Measurements from ENCODE around the gene BHMT. TPM values are rescaled to one million over a fixed set of nuclear protein-coding genes. Genes with fewer than 3 reads are reported as not detected.

The BHMT gene
- total RNA-seq, 2 experiments from 2014 or later = not detected

DNA sequence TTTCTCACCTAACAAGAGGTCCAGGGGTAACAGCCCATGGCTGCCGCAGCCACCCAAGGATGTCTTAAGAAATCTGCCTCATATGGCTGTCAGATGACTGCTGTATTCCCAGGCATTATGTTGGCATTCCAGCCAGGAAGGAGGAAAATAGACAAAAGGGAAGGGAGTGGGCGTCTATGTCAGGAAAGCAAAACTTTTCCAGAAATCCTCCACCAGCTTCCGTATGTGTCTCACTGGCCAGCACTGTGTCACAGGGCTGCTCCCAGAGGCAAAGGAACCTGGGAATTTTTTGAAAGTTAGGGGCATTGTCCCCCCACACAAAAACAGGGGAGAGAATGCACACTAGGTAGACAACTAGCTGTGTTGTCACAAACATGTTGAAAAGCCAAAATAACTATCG is 34.8 kb upstream of the BHMT start:
- DNase-seq = no peak
- Histone ChIP-seq H3K4me3 (ENCODE audit: low read length) (no peak overlapping the region), H3K36me3 (ENCODE audit: insufficient read depth, low read length) (no peaks in the 10 kb centered on the region), H3K4me1 (ENCODE audit: insufficient read depth, low read length) (no peaks in the 10 kb centered on the region), H3K27ac (ENCODE audit: low read depth in 1 of 2, low read length in 2 of 2) (no peak overlapping the region), H3K27me3 (ENCODE audit: control insufficient read depth in 1 of 2, insufficient read depth in 2 of 2, low read length in 2 of 2) (no peaks in the 10 kb centered on the region), H3K9me3 (ENCODE audit: control insufficient read depth in 1 of 2, insufficient read depth in 1 of 2, low read length in 2 of 2) (no peaks in the 10 kb centered on the region)
- Mint-ChIP-seq H3K36me3 (ENCODE audit: low read depth) (no peaks in the 10 kb centered on the region), H3K27me3 (peaks cover 17% of the 10 kb centered on the region), H3K9me3 (no peaks in the 10 kb centered on the region), H3K4me1 (ENCODE audit: low read depth) (no peaks in the 10 kb centered on the region), H3K4me3 (no peak overlapping the region), H3K27ac (no peak overlapping the region)
- no peak for ATAC-seq (ENCODE audit: poor library complexity)
- TF ChIP-seq, protein P1, sequence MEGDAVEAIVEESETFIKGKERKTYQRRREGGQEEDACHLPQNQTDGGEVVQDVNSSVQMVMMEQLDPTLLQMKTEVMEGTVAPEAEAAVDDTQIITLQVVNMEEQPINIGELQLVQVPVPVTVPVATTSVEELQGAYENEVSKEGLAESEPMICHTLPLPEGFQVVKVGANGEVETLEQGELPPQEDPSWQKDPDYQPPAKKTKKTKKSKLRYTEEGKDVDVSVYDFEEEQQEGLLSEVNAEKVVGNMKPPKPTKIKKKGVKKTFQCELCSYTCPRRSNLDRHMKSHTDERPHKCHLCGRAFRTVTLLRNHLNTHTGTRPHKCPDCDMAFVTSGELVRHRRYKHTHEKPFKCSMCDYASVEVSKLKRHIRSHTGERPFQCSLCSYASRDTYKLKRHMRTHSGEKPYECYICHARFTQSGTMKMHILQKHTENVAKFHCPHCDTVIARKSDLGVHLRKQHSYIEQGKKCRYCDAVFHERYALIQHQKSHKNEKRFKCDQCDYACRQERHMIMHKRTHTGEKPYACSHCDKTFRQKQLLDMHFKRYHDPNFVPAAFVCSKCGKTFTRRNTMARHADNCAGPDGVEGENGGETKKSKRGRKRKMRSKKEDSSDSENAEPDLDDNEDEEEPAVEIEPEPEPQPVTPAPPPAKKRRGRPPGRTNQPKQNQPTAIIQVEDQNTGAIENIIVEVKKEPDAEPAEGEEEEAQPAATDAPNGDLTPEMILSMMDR (IDR thresholded peaks at IDR 0.05) = no peak
- CTCF ChIA-PET = no interaction called here
- intact Hi-C loops (cut with DNase I, micrococcal nuclease) = no loop called here
- POLR2A ChIA-PET = no interaction called here

DNA sequence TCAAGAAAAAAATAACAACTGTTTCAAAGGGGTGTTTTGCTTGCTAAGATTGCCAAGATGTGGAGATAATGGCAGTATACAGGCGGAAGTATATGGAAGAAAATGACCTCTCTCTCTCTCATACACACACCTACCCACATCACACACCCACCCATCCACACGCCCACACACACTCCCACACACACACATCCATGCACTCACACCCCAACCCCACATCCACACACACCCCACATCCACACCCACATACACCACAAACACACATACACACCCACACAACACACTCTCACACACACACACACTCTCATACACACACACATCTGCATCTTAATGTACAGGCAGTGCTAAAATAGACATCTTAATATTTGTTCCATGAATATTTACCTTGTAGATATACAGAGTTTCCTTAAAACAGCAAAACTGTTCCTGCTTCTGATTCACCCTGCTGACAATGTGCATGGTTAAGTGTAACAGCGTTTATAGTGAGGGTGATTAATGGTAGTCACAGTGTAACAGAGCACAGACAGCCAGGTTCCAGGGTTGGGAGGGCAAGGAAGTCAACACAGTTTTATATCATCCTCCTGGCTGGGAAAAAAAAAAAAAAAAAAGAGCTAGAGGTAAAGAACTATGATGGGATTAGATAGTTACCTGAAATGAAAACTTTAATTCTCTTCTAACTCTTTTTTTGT is 33.8 kb upstream of the BHMT start:
- H3K36me3 ChIP-seq (ENCODE audit: insufficient read depth, low read length) = no peaks in the 10 kb centered on the region
- H3K27ac Mint-ChIP-seq = no peak overlapping the region
- DNase-seq = no peak
- no peaks in the 10 kb centered on the region for H3K9me3 ChIP-seq (ENCODE audit: control insufficient read depth in 1 of 2, insufficient read depth in 1 of 2, low read length in 2 of 2)
- no peak overlapping the region for H3K27ac ChIP-seq (ENCODE audit: low read depth in 1 of 2, low read length in 2 of 2)
- POLR2A ChIA-PET = no interaction called here
- peaks cover 11% of the 10 kb centered on the region for H3K27me3 Mint-ChIP-seq
- no peaks in the 10 kb centered on the region for H3K4me1 Mint-ChIP-seq (ENCODE audit: low read depth)
- ATAC-seq (ENCODE audit: poor library complexity) = no peak
- no peaks in the 10 kb centered on the region for H3K36me3 Mint-ChIP-seq (ENCODE audit: low read depth)
- H3K9me3 Mint-ChIP-seq = no peaks in the 10 kb centered on the region
- no peaks in the 10 kb centered on the region for H3K27me3 ChIP-seq (ENCODE audit: control insufficient read depth in 1 of 2, insufficient read depth in 2 of 2, low read length in 2 of 2)
- CTCF ChIA-PET = interaction anchor here (0.7 kb wide), 1 partner anchor 8 kb away, joined by 3 read pairs; no protein-coding TSS in a partner anchor
- intact Hi-C loops (cut with DNase I, micrococcal nuclease) = no loop called here
- no peaks in the 10 kb centered on the region for H3K4me1 ChIP-seq (ENCODE audit: insufficient read depth, low read length)
- H3K4me3 Mint-ChIP-seq = no peak overlapping the region
- TF ChIP-seq, protein P1 (IDR thresholded peaks at IDR 0.05) = no peak
- H3K4me3 ChIP-seq (ENCODE audit: low read length) = no peak overlapping the region

DNA sequence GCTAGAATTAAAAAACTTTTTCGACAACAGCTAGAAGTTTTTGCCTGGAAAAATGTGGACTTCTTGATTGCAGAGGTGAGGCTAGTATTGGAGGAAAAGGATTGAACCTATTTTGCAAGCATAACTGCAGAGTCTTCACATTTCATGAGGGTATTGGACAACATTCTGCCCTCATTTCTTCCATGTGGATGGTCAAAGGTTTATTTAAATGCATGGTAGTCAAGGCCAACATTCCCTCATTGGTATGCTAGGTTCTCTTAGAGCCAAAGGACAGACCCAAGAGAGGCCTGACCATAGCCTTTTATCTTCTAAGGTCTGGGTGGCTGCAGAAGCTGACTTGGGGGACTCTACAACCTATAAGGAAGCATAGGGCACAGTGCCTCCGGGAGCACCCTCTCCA is 30.8 kb upstream of the BHMT start:
- H3K36me3 Mint-ChIP-seq (ENCODE audit: low read depth) = no peaks in the 10 kb centered on the region
- H3K9me3 ChIP-seq (ENCODE audit: control insufficient read depth in 1 of 2, insufficient read depth in 1 of 2, low read length in 2 of 2) = no peaks in the 10 kb centered on the region
- no peaks in the 10 kb centered on the region for H3K36me3 ChIP-seq (ENCODE audit: insufficient read depth, low read length)
- H3K4me1 ChIP-seq (ENCODE audit: insufficient read depth, low read length) = no peaks in the 10 kb centered on the region
- TF ChIP-seq, protein P1 (IDR thresholded peaks at IDR 0.05) = no peak
- DNase-seq (no peak), ATAC-seq (ENCODE audit: poor library complexity) (no peak)
- no peak overlapping the region for H3K27ac Mint-ChIP-seq
- no peak overlapping the region for H3K4me3 ChIP-seq (ENCODE audit: low read length)
- no peak overlapping the region for H3K27ac ChIP-seq (ENCODE audit: low read depth in 1 of 2, low read length in 2 of 2)
- ChIA-PET CTCF (no interaction called here), POLR2A (no interaction called here)
- intact Hi-C loops (cut with DNase I, micrococcal nuclease) = no loop called here
- H3K9me3 Mint-ChIP-seq = no peaks in the 10 kb centered on the region
- H3K27me3 ChIP-seq (ENCODE audit: control insufficient read depth in 1 of 2, insufficient read depth in 2 of 2, low read length in 2 of 2) = no peaks in the 10 kb centered on the region
- H3K4me3 Mint-ChIP-seq = no peak overlapping the region
- no peaks in the 10 kb centered on the region for H3K4me1 Mint-ChIP-seq (ENCODE audit: low read depth)
- H3K27me3 Mint-ChIP-seq = no peaks in the 10 kb centered on the region
